Anterior cingulate cortex (tissue), 58 donors: ENCODE results near the gene GSTM4.

Source experiments
- DNase-seq, 58 donors: peaks; one replicate each; lab custom pipeline; 2025; lab: John Stamatoyannopoulos, UW

GSTM4 gene

DNA sequence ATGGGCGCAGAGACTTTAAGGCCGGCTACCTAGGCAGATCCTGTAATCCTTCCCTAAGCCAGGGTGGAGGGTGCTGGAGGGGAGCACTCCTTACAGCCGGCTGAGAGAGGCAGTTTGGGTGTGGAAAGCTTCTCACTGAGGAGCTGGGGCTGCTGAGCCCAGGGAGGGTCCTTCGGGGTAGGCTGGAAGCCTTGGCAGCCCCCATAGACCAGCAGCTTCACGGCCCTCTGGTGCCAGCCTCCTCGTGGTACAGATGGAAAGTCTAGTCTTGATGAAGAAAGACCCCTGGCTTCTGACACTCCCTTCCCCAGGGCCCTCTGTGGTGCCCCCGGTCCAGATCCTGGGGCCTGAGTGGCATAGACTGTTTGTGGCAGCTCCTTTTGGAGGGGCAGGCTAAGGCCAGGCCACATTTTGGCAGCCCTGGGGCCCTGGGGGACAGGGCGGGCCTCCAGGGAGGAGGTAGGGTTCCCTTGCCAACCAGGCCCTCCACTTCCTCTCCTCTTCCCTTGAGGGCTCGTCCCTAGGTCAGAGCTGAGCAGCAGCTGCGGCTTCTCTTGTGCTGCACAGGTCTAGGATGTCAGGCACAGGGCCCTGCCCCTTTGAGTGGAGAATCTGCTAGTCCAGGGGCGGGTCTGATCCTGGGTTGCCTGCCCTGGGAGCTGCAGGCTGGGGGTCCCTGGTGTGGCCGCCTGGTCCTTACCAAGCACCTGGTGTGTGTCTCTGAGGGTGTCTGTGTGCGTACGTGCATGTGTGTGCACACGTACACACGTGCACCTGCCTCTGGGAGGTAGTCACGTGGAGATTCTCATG, 31.5 kb upstream of the GSTM4 start:
- no peak for DNase-seq

DNA sequence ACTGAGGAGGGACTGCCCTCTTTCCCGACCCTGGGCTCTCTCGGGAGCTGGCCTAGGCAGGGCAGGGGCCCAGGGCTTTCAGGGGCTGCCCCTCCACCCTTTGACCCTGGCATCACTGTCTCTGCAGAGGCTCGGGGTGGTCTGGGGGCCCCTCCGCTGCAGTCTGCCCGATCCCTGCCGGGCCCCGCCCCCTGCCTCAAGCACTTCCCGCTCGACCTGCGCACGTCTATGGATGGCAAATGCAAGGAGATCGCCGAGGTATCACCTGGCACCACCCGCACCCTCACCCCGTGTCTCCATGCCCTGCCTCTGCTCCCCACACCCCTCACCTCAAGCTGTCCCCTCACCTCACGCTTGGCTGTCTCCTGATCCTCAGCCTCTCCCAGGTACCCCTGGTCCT, 30.7 kb upstream of the GSTM4 start:
- no peak for DNase-seq

DNA sequence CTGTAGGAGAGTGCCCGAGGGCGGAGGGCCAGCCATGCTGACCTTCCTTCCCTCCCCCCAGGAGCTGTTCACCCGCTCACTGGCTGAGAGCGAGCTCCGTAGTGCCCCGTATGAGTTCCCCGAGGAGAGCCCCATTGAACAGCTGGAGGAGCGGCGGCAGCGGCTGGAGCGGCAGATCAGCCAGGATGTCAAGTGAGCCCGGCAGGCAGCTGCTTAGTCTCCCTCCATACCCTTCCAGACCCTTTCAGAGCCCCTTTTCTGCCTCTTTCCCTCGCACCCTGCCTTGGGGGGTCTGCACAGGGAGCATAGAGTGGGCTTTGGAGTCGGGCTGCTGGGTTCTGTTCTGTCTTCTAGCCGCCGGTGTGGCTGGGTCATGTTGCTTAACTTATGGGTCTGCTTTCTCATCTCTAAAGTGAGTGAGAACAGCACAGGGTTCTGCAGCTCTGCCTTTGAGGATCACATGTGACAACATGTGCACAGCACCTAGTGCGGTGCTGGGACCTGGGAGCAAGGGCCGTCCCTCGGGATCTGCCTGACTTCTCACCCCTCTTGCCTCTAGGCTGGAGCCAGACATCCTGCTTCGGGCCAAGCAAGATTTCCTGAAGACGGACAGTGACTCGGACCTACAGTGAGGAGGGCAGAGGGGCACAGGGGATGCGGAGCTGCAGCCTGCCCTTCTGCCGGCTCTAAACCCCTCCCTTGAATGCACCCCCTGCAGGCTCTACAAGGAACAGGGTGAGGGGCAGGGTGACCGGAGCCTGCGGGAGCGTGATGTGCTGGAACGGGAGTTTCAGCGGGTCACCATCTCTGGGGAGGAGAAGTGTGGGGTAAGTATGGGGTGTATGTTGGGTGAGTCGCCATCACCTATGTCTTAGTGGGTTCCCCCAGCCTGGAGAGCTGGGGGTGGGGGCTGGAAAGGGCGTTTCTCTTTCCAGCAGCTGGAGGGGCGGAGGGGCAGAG, 30.0 kb upstream of the GSTM4 start:
- DNase-seq: no peak

DNA sequence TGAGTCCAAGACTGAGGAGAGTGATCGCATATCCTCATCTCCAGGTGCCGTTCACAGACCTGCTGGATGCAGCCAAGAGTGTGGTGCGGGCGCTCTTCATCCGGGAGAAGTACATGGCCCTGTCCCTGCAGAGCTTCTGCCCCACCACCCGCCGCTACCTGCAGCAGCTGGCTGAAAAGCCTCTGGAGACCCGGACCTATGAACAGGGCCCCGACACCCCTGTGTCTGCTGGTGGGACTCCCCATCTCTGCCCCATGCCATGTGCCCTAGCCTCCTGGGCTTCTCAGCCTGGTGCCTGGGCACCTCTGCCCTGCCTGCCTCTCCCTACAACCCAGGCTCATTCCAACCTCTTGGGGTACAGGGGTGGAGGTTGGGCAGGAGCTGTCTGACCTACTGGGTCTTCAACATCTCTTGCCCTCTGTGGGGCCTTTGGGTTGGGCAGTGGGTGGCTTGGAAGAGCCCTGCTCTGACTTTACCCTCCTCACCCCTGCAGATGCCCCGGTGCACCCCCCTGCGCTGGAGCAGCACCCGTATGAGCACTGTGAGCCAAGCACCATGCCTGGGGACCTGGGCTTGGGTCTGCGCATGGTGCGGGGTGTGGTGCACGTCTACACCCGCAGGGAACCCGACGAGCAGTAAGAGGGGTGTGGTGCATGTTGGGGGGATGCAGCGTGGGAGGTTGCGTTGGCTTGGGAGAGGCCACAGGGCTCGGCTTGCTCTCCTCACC, 29.1 kb upstream of the GSTM4 start:
- DNase-seq: no peak

DNA sequence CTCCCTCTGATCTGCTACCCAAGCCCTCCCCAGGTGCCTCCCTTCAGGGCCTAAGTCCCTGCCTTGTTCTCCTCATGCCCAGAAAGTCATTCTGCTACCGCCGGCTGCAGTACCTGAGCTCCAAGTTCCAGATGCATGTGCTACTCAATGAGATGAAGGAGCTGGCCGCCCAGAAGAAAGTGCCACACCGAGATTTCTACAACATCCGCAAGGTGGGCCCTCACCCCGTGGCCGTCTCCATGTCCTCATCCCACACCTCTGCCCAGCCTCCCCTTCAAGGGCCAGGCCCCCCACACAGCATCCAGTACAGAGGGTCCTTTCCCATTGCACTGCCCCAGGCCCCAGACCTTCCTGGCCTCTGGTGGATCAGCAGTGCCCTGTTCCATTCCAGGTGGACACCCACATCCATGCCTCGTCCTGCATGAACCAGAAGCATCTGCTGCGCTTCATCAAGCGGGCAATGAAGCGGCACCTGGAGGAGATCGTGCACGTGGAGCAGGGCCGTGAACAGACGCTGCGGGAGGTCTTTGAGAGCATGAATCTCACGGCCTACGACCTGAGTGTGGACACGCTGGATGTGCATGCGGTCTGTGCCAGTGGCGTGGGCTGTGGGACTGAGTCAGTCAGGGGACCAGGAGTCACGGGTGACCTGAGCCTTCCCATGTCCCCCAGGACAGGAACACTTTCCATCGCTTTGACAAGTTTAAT, 28.1 kb upstream of the GSTM4 start:
- no peak for DNase-seq

DNA sequence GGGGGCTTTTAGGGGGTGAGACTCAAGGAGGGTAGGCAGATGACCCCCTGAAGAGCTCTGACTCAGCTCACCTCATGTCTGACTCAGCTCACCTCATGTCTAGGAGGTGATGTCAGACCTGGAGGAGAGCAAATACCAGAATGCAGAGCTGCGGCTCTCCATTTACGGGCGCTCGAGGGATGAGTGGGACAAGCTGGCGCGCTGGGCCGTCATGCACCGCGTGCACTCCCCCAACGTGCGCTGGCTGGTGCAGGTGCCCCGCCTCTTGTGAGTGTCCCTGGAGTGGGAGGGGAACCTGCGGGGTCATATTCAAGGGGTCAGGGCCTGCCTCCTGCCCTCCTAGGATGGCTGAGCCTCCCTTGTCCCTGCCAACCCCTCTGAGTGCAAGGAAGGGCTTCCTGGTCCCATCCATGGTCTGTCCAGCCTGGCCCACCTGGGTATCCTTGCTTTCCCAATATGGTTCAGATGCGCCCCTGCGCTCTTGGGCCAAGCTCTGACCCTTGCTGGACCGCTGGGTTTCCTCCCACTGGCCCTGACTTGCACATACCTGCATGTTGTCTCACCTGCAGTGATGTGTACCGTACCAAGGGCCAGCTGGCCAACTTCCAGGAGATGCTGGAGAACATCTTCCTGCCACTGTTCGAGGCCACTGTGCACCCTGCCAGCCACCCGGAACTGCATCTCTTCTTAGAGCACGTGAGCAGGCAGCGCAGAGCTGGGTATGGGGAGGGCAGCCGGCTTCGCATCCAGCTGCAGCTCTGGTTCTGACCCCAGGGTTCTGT, 27.2 kb upstream of the GSTM4 start:
- DNase-seq: peak in 1 of 58 donors; percentile 43

DNA sequence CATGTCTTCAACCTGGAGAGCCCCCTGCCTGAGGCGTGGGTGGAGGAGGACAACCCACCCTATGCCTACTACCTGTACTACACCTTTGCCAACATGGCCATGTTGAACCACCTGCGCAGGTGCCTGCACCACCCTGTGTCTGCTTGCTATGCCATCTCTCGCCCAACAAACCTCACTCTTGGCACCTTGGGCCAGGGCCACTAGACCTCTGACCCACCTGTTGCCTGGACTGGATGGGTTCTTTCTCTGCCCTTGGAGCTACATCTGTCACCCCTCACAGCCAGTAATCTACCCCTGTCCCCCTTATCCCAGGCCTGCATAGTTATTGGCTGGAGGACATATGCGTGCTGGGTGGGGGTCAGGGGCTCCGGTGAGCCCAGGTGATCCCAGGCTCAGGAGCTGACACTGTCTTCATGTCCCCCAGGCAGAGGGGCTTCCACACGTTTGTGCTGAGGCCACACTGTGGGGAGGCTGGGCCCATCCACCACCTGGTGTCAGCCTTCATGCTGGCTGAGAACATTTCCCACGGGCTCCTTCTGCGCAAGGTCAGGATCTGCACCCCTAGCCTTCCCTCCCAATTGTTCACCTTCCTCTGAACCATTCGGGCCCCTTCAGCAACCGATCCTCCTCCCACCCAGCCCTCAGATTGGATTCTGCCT, 26.4 kb upstream of the GSTM4 start:
- DNase-seq: no peak

DNA sequence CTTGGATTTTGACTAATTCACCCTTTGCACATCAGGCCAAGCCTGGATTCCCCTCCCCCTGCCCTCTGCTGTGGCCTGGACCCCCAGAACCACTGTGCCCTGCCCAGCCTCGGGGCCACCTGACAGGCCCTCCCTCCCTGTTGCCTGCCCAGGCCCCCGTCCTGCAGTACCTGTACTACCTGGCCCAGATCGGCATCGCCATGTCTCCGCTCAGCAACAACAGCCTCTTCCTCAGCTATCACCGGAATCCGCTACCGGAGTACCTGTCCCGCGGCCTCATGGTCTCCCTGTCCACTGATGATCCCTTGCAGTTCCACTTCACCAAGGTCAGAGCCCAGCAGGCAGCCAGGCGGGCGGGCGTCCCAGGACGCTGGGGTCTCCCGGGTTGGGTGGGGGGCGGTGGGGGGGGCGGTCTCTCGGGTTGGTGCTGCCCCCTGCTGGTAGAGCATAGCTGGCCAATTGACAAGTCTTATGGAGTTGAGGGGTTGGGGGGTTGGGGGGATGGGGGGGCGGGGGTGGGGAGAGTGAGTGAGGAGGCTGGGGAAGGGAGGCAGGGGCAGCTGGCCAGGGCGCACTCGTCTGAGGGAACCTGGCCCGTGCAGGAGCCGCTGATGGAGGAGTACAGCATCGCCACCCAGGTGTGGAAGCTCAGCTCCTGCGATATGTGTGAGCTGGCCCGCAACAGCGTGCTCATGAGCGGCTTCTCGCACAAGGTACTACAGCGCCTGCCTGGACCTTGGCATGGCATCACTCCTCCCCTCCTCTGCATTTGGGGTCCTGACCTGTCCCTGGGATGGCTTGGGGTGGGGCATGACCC, 25.6 kb upstream of the GSTM4 start:
- DNase-seq: no peak

DNA sequence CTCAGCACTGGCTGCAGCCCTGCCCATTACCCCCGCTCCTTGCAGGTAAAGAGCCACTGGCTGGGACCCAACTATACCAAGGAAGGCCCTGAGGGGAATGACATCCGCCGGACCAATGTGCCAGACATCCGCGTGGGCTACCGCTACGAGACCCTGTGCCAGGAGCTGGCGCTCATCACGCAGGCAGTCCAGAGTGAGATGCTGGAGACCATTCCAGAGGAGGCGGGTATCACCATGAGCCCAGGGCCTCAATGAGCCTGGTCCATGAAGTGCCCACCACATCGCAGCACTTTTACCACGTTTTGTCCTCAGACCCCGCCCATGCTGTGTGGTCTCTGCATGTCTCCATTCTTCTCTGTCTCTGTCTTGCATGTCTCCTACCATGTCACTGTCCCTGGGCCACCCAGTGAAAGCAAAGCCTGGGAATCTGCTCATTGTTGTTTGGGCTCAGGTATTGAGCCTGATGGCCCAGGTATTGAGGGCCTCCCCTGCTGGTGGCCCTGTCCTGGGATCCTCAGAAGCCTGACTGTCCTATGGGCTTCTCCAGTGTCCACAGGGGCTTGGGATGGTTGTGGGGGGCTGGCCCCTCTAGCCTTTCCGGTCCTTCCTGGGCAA, 24.9 kb upstream of the GSTM4 start:
- DNase-seq: no peak

DNA sequence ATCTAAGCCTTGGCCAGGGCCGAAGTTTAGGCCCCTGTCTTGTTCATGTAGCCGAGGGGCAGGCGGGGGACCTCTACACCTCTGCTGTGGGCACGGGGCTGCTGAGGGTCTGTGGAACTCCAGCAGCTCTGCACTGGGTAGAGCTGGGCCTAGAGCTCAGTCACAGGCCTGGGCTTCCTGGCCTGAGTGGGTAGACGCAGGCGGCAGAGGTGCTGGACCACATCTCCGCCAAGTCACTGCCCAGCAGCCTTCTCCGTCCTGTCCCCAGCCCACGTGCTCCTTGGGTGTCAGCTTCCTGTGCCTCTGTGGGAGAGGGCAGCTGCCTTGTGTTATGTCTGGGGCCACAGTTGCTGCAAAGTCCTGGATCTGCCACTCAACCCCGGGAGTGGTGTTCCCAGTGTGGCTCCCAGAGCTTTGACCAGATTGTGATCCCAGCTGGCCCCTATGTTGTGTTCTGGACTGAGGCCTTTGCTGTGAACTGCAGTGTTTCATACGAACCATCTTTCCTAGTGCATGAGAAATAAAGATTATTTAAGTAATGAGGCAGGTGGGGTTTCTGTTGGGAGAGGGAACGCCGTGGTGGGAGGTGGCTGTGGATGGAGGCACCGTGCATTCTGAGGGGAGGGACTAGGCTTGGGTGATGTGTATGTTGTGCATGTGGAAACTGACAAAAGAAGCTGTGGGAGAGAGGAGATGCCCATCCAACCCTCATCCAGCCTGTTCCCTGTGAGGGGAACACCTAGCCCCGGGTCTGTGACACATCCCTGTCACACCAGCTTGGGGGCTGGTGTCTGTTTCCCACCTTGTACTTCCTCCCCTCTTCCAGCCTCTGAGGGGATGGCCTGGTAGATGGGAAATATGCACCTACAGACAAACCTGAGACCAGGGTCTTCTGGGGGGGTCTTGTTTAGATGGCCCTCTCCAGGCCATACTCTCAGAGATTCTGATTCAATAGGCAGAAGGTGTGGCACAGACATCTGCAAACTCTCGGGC, 24.1 kb upstream of the GSTM4 start:
- no peak for DNase-seq

DNA sequence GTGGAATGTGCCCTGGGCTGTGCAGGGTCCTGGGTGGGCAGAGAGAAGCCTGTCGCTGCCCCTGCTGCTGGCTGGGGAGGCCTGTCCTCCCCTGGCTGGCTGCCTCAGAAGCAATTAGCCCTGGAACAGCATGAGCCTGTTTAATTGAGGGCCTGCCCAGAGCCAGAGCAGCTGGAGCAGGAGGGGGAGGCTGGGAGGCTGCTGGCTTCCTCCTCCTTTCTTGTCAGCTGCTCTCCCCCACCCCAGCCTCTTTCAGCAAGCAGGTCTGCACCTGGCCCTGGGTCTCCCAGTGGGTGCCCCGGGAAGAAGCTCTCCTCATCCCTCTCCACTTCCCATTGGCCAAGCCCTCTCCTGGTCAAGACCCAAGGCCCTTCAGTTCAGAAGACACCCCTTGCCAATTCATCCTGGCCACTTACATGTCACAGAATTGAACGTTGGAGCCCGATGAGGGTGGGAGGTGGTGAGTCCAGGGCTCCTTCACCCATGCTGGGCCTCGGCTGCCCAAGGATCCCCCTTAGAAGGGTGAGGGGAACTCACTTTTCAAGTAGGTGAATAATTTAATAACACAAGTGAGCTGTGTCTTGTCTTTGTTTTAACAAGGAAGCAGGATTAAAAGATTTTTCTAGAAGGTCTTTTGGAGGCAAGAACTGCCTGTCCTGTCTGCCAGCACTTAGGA, 23.1 kb upstream of the GSTM4 start:
- DNase-seq: peak in 49 of 58 donors; percentile 33 to 81 (median 58)

DNA sequence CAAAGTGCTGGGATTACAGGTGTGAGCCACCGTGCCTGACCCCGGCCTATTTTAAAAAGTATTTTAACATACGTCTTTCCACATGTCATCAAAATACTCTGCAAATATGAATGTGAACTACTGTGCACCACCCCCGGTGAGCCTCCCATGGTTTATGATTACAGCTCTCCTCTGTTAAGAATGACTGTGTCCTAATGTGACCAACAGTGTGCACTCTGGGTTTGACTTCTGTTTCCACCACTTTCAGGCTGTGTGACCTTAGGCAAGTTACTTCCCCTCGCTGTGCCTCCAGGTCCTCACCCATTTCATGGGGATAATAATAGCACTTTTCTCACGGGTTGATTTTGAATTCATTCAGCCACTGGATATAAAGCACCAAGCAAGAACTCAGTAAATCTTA, 21.6 kb upstream of the GSTM4 start:
- DNase-seq: no peak

DNA sequence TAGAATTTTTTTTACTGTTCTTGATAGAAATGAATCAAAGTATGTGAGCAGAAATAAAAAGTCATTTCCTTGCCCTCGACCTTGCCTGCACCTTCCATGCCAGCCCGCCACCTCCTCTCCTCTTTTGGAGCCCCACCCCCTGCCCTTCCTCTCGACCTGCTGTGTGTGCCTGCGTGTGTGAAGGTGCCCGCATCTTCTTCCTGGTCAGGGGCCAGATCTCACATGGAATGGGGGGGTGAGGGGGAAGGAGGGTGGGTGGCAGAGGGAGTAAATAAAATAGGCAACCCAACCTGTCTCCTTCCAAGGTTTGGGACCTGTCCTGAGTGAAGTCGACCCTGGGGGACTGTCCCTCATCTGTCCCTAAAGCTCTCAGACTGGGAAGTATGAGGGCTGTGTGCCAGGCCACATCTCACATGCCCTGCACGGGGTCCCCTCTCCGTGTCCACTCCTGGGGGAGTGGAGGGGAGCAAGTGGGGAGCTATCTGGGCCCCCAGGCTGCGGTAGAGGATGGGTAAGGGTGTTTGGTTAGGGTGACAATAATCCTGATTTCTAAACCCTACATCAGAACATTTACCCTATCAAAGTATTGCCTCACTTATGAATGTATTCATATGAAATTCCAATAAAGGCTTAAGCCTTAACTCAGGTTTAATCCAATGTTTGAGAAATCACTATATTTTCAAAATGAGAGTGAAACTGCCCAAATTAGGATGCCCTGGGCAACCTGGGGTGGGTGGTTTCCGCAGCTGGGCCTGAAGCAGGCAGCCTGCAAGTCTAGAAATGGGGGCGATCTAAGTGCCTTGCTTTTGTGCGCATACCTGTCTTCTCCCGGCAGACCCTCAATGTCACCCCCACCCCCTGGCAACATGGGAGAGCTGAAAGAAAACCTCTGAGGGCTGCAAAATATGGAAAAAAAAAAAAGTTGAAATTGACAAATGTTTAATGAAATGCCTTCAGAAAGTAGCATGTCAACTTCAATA, 20.8 kb upstream of the GSTM4 start:
- DNase-seq: no peak

DNA sequence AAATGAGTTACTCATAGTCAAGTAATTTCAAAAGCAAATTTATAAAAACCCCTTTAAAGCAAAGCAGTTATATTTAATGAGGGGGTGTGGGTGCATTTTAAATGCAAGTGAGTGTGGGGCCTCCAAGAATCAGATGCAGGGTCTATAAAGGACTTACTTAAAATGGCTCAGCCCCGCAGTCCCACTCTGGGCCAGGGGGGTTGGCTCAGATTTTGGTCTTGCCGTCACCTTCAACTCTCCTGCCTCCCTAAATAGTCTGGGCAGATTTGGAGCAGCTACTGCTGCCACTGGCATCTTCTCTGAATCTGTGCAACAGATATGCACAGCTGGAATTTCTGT, 20.1 kb upstream of the GSTM4 start:
- no peak for DNase-seq
